Mesendoderm (in vitro differentiated cells): ENCODE results near the gene CSNK2A1.

Source experiments
- DNase-seq: peaks from one replicate; pipeline ENCODE4 v3.0.0; 2013
- H2AK5ac ChIP-seq: 2 replicates; pipeline ENCODE4 v1.6.1; 2013; ENCODE audit warnings: low read length, inconsistent platforms
- H2BK120ac ChIP-seq: 2 replicates; pipeline ENCODE4 v1.6.1; 2013; ENCODE audit warnings: low read depth, mild to moderate bottlenecking, low read length, moderate library complexity, mixed read lengths
- H2BK15ac ChIP-seq: replicated peaks from 2 replicates; pipeline ENCODE4 v1.6.1; 2013; ENCODE audit warnings: low read depth, mild to moderate bottlenecking, moderate library complexity
- H2BK5ac ChIP-seq: 2 replicates; pipeline ENCODE4 v1.6.1; 2013; ENCODE audit warnings: low read length, inconsistent platforms
- H3K18ac ChIP-seq: 2 replicates; pipeline ENCODE4 v1.6.1; 2013; ENCODE audit warnings: mild to moderate bottlenecking, low read length, mixed read lengths
- H3K23ac ChIP-seq: one replicate; pipeline ENCODE4 v1.6.1; 2013; ENCODE audit warnings: low read length
- H3K27ac ChIP-seq: 2 replicates; pipeline ENCODE4 v1.5.1; 2013; ENCODE audit warnings: low read depth, mild to moderate bottlenecking, inconsistent platforms, low read length, moderate library complexity
- H3K27me3 ChIP-seq: 2 replicates; pipeline ENCODE4 v1.6.1; 2013; ENCODE audit warnings: low read length, control low read depth, mild to moderate bottlenecking, inconsistent platforms; ENCODE audit not compliant: insufficient read depth, poor library complexity
- H3K36me3 ChIP-seq: 2 replicates; pipeline ENCODE4 v1.6.1; 2013; ENCODE audit warnings: low read length, inconsistent platforms; ENCODE audit not compliant: control insufficient read depth, insufficient read depth
- H3K4ac ChIP-seq: one replicate; pipeline ENCODE4 v1.6.1; 2013; ENCODE audit warnings: low read depth, mild to moderate bottlenecking, low read length, moderate library complexity
- H3K4me1 ChIP-seq: 2 replicates; pipeline ENCODE4 v1.6.1; 2013; ENCODE audit warnings: low read depth, low read length, inconsistent platforms; ENCODE audit not compliant: control insufficient read depth
- H3K4me2 ChIP-seq: 2 replicates; pipeline ENCODE4 v1.6.1; 2013; ENCODE audit warnings: low read length
- H3K4me3 ChIP-seq: 2 replicates; pipeline ENCODE4 v1.5.1; 2013; ENCODE audit warnings: mild to moderate bottlenecking, low read length
- H3K56ac ChIP-seq: one replicate; pipeline ENCODE4 v1.6.1; 2013; ENCODE audit warnings: low read length
- H3K79me1 ChIP-seq: 2 replicates; pipeline ENCODE4 v1.6.1; 2013; ENCODE audit warnings: low read length, inconsistent platforms
- H3K79me2 ChIP-seq: 2 replicates; pipeline ENCODE4 v1.6.1; 2013; ENCODE audit warnings: mild to moderate bottlenecking, low read length; ENCODE audit not compliant: control insufficient read depth, insufficient read depth
- H3K9ac ChIP-seq: 2 replicates; pipeline ENCODE4 v1.6.1; 2013; ENCODE audit warnings: low read length, inconsistent platforms
- H4K5ac ChIP-seq: one replicate; pipeline ENCODE4 v1.6.1; 2013; ENCODE audit warnings: low read length
- H4K8ac ChIP-seq: one replicate; pipeline ENCODE4 v1.6.1; 2013; ENCODE audit warnings: low read depth, mild to moderate bottlenecking, control low read depth, low read length, moderate library complexity
- WGBS: extraction: QIAGEN DNeasy Blood & Tissue Kit; methylation state at CpG from one replicate; pipeline ENCODE4 v1.1.7; 2013; ENCODE audit warnings: low lambda C conversion rate, missing lambda C conversion rate; ENCODE audit not compliant: insufficient coverage; ENCODE audit errors: extremely low coverage; 5-methylcytosine and 5-hydroxymethylcytosine counted together

CSNK2A1 gene

GRCh38 chr20:562232-562897 lies 18.8 kb upstream of the CSNK2A1 start:
- H3K79me2 ChIP-seq: no peaks in the 10 kb centered on the region
- no peak overlapping the region for H2BK5ac ChIP-seq
- H4K5ac ChIP-seq: no peak overlapping the region
- H3K4ac ChIP-seq: no peak overlapping the region
- no peaks in the 10 kb centered on the region for H3K36me3 ChIP-seq
- H3K9ac ChIP-seq: no peak overlapping the region
- H3K79me1 ChIP-seq: no peaks in the 10 kb centered on the region
- H3K4me1 ChIP-seq: no peaks in the 10 kb centered on the region
- H2BK15ac ChIP-seq: no peak overlapping the region
- no peaks in the 10 kb centered on the region for H3K27me3 ChIP-seq
- H2BK120ac ChIP-seq: no peak overlapping the region
- H3K4me2 ChIP-seq: no peak overlapping the region
- DNase-seq: no peak
- H3K23ac ChIP-seq: no peak overlapping the region
- no peak overlapping the region for H2AK5ac ChIP-seq
- H3K27ac ChIP-seq: no peak overlapping the region
- H3K4me3 ChIP-seq: no peak overlapping the region
- WGBS: no CpG with 5 or more reads among the region's 5 CpGs
- no peak overlapping the region for H4K8ac ChIP-seq
- H3K56ac ChIP-seq: no peak overlapping the region
- H3K18ac ChIP-seq: no peak overlapping the region

- H3K27ac ChIP-seq: no peak overlapping the region
- H3K79me2 ChIP-seq: no peaks in the 10 kb centered on the region
- H4K5ac ChIP-seq: no peak overlapping the region
- H2AK5ac ChIP-seq: no peak overlapping the region
- H3K18ac ChIP-seq: no peak overlapping the region
- H2BK120ac ChIP-seq: no peak overlapping the region
- no peak overlapping the region for H3K4me3 ChIP-seq
- no peaks in the 10 kb centered on the region for H3K4me1 ChIP-seq
- H3K79me1 ChIP-seq: no peaks in the 10 kb centered on the region
- H3K4me2 ChIP-seq: no peak overlapping the region
- no peak overlapping the region for H4K8ac ChIP-seq
- no peak overlapping the region for H2BK5ac ChIP-seq
- H2BK15ac ChIP-seq: no peak overlapping the region
- H3K4ac ChIP-seq: no peak overlapping the region
- DNase-seq: peak; percentile 88
- no CpG with 5 or more reads among the region's 12 CpGs for WGBS
- H3K9ac ChIP-seq: no peak overlapping the region
- no peak overlapping the region for H3K56ac ChIP-seq
- H3K27me3 ChIP-seq: no peaks in the 10 kb centered on the region
- H3K36me3 ChIP-seq: no peaks in the 10 kb centered on the region
- no peak overlapping the region for H3K23ac ChIP-seq
Observed at GRCh38 chr20:561437-562231, 18.0 kb upstream of the CSNK2A1 start.

- Histone ChIP-seq H3K27ac (no peak overlapping the region), H3K4me3 (no peak overlapping the region), H3K4me2 (no peak overlapping the region), H3K23ac (no peak overlapping the region), H3K9ac (no peak overlapping the region), H3K18ac (no peak overlapping the region), H3K36me3 (no peaks in the 10 kb centered on the region), H3K4ac (no peak overlapping the region), H2AK5ac (no peak overlapping the region), H2BK5ac (no peak overlapping the region), H2BK15ac (no peak overlapping the region), H4K5ac (no peak overlapping the region), H4K8ac (no peak overlapping the region), H3K79me1 (no peaks in the 10 kb centered on the region), H3K4me1 (peaks cover 2% of the 10 kb centered on the region), H2BK120ac (no peak overlapping the region), H3K56ac (no peak overlapping the region), H3K79me2 (no peaks in the 10 kb centered on the region), H3K27me3 (no peaks in the 10 kb centered on the region)
- no CpG with 5 or more reads among the region's 2 CpGs for WGBS
- DNase-seq: no peak
Observed at GRCh38 chr20:560680-561079, 17.1 kb upstream of the CSNK2A1 start.

GRCh38 chr20:558117-558516 lies 14.5 kb upstream of the CSNK2A1 start:
- H3K27ac ChIP-seq: no peak overlapping the region
- H2BK15ac ChIP-seq: no peak overlapping the region
- no peak overlapping the region for H3K18ac ChIP-seq
- H4K8ac ChIP-seq: no peak overlapping the region
- H3K56ac ChIP-seq: no peak overlapping the region
- H3K9ac ChIP-seq: no peak overlapping the region
- no peak overlapping the region for H2BK5ac ChIP-seq
- no peak overlapping the region for H4K5ac ChIP-seq
- H2AK5ac ChIP-seq: no peak overlapping the region
- no peak overlapping the region for H3K23ac ChIP-seq
- no peak overlapping the region for H3K4ac ChIP-seq
- H2BK120ac ChIP-seq: no peak overlapping the region
- no peaks in the 10 kb centered on the region for H3K79me2 ChIP-seq
- H3K27me3 ChIP-seq: no peaks in the 10 kb centered on the region
- DNase-seq: no peak
- no peak overlapping the region for H3K4me2 ChIP-seq
- no peaks in the 10 kb centered on the region for H3K36me3 ChIP-seq
- no peak overlapping the region for H3K4me3 ChIP-seq
- no peaks in the 10 kb centered on the region for H3K79me1 ChIP-seq
- peaks cover 2% of the 10 kb centered on the region for H3K4me1 ChIP-seq
- WGBS: no CpG with 5 or more reads among the region's 3 CpGs

- Histone ChIP-seq H3K23ac (no peak overlapping the region), H2BK15ac (no peak overlapping the region), H2BK120ac (no peak overlapping the region), H3K79me2 (no peaks in the 10 kb centered on the region), H3K4me2 (no peak overlapping the region), H4K5ac (no peak overlapping the region), H3K18ac (no peak overlapping the region), H4K8ac (no peak overlapping the region), H3K4ac (no peak overlapping the region), H3K27me3 (no peaks in the 10 kb centered on the region), H2BK5ac (no peak overlapping the region), H3K56ac (no peak overlapping the region), H3K4me3 (no peak overlapping the region), H2AK5ac (no peak overlapping the region), H3K27ac (no peak overlapping the region), H3K79me1 (no peaks in the 10 kb centered on the region), H3K4me1 (peaks cover 2% of the 10 kb centered on the region), H3K36me3 (no peaks in the 10 kb centered on the region), H3K9ac (no peak overlapping the region)
- no CpG with 5 or more reads among the region's 2 CpGs for WGBS
- no peak for DNase-seq
Observed at GRCh38 chr20:556984-557383, 13.4 kb upstream of the CSNK2A1 start.
